ENCODE results near the gene PROSER2. TPM values are rescaled to one million over a fixed set of nuclear protein-coding genes. Genes with fewer than 3 reads are reported as not detected.

PROSER2 gene
- total and polyA plus RNA-seq, 2 donors (not counting 1 experiment from before 2014, with no cell fraction given): 0.07 TPM; not detected in 1

- no peaks in the 10 kb centered on the region for H3K36me3 ChIP-seq (replicated peaks in 1 of 2; ENCODE audit: control extremely low read depth in 1 of 2, control insufficient read depth in 1 of 2, extremely low read depth in 1 of 2, insufficient read depth in 2 of 2, low read length in 1 of 2)
- H3K9me3 ChIP-seq (ENCODE audit: control extremely low read depth in 1 of 3, control insufficient read depth in 2 of 3, insufficient read depth in 1 of 3, low read length in 2 of 3): no peaks in the 10 kb centered on the region
- peaks cover 0 to 7% (median 3%) of the 10 kb centered on the region in 4 experiments for H3K27me3 ChIP-seq (replicated peaks in 1 of 4; ENCODE audit: control extremely low read depth in 1 of 4, control insufficient read depth in 3 of 4, insufficient read depth in 4 of 4, low read length in 3 of 4)
- no peak overlapping the region for H3K27ac Mint-ChIP-seq
- no peak for TF ChIP-seq CTCF (IDR thresholded peaks at IDR 0.05)
- TF ChIP-seq EZH2 (IDR thresholded peaks at IDR 0.05; ENCODE audit: borderline replicate concordance, insufficient read depth, low read depth, low read length, poor library complexity, severe bottlenecking): no peak
- no peak for DNase-seq
- H3K27ac ChIP-seq (ENCODE audit: low read length in 2 of 2): no peak overlapping the region
- no peak overlapping the region for H3K4me2 ChIP-seq (replicated peaks; ENCODE audit: low read depth, low read length, poor library complexity, severe bottlenecking)
- no peak overlapping the region for H3K4me3 ChIP-seq (ENCODE audit: control extremely low read depth in 1 of 5, extremely low read depth in 1 of 5, insufficient read depth in 1 of 5, low read depth in 2 of 5, low read length in 4 of 5)
- no peaks in the 10 kb centered on the region for H3K79me2 ChIP-seq (ENCODE audit: control insufficient read depth, insufficient read depth, low read length)
- CTCF ChIA-PET: no interaction called here
- peaks cover 2% of the 10 kb centered on the region for H3K4me1 Mint-ChIP-seq
- peaks cover 18% of the 10 kb centered on the region for H3K27me3 Mint-ChIP-seq
- H3K4me3 Mint-ChIP-seq: no peak overlapping the region
- 97% methylated on average over 15 of the region's 17 CpGs for WGBS (ENCODE audit: insufficient coverage)
- intact Hi-C loops (cut with micrococcal nuclease): no loop called here
- no peak overlapping the region for H2AFZ ChIP-seq (ENCODE audit: insufficient read depth, low read depth, low read length, poor library complexity, severe bottlenecking)
- H4K20me1 ChIP-seq (ENCODE audit: control insufficient read depth, insufficient read depth, low read length, poor library complexity, severe bottlenecking): no peaks in the 10 kb centered on the region
- H3K4me1 ChIP-seq (ENCODE audit: control insufficient read depth in 2 of 2, insufficient read depth in 2 of 2, low read length in 2 of 2): peaks cover 5 to 6% of the 10 kb centered on the region in 2 donors
- ATAC-seq (ENCODE audit: low read depth): no peak
- no peaks in the 10 kb centered on the region for H3K9me3 Mint-ChIP-seq (ENCODE audit: insufficient read depth)
- POLR2A ChIA-PET: no interaction called here
- no peak overlapping the region for H3K9ac ChIP-seq (ENCODE audit: low read length)
These were observed 52.5 kb downstream of the PROSER2 start for GRCh38 chr10:11875494-11876281.

GRCh38 chr10:11876324-11876723, 53.2 kb downstream of the PROSER2 start:
- Histone ChIP-seq H4K20me1 (ENCODE audit: control insufficient read depth, insufficient read depth, low read length, poor library complexity, severe bottlenecking) (no peaks in the 10 kb centered on the region), H3K79me2 (ENCODE audit: control insufficient read depth, insufficient read depth, low read length) (no peaks in the 10 kb centered on the region), H3K9me3 (ENCODE audit: control extremely low read depth in 1 of 3, control insufficient read depth in 2 of 3, insufficient read depth in 1 of 3, low read length in 2 of 3) (no peaks in the 10 kb centered on the region), H3K4me2 (replicated peaks; ENCODE audit: low read depth, low read length, poor library complexity, severe bottlenecking) (no peak overlapping the region), H3K27ac (ENCODE audit: low read length in 2 of 2) (no peak overlapping the region), H3K36me3 (replicated peaks in 1 of 2; ENCODE audit: control extremely low read depth in 1 of 2, control insufficient read depth in 1 of 2, extremely low read depth in 1 of 2, insufficient read depth in 2 of 2, low read length in 1 of 2) (no peaks in the 10 kb centered on the region), H2AFZ (ENCODE audit: insufficient read depth, low read depth, low read length, poor library complexity, severe bottlenecking) (no peak overlapping the region), H3K9ac (ENCODE audit: low read length) (no peak overlapping the region), H3K4me3 (ENCODE audit: control extremely low read depth in 1 of 5, extremely low read depth in 1 of 5, insufficient read depth in 1 of 5, low read depth in 2 of 5, low read length in 4 of 5) (no peak overlapping the region), H3K4me1 (ENCODE audit: control insufficient read depth in 2 of 2, insufficient read depth in 2 of 2, low read length in 2 of 2) (peaks cover 5 to 6% of the 10 kb centered on the region in 2 donors), H3K27me3 (replicated peaks in 1 of 4; ENCODE audit: control extremely low read depth in 1 of 4, control insufficient read depth in 3 of 4, insufficient read depth in 4 of 4, low read length in 3 of 4) (peaks cover 0 to 5% (median 2%) of the 10 kb centered on the region in 4 experiments)
- no peak for DNase-seq
- no peak for ATAC-seq (ENCODE audit: low read depth)
- H3K4me3 Mint-ChIP-seq: no peak overlapping the region
- peaks cover 2% of the 10 kb centered on the region for H3K4me1 Mint-ChIP-seq
- ChIA-PET POLR2A (no interaction called here), CTCF (no interaction called here)
- no peaks in the 10 kb centered on the region for H3K9me3 Mint-ChIP-seq (ENCODE audit: insufficient read depth)
- no peak overlapping the region for H3K27ac Mint-ChIP-seq
- H3K27me3 Mint-ChIP-seq: peaks cover 13% of the 10 kb centered on the region
- TF ChIP-seq CTCF (IDR thresholded peaks at IDR 0.05) (no peak), EZH2 (IDR thresholded peaks at IDR 0.05; ENCODE audit: borderline replicate concordance, insufficient read depth, low read depth, low read length, poor library complexity, severe bottlenecking) (no peak)
- intact Hi-C loops (cut with micrococcal nuclease): no loop called here
- WGBS (ENCODE audit: insufficient coverage): 95% methylated on average over 5 of the region's 6 CpGs
